HG03378 (cell line): Measurements from ENCODE around the gene UGT2B10.
"Not testable (repeated sequence)": the region's sequence is repeated elsewhere in the genome, so short reads cannot be mapped to it uniquely, and the experiment has no call there.

Experiments
- ATAC-seq: cut with Tn5 transposase; IDR thresholded peaks from one replicate; pipeline ENCODE4 v1.9.1; 2021; ENCODE audit warnings: mild to moderate bottlenecking, moderate library complexity; ENCODE audit not compliant: unreplicated experiment

Gene UGT2B10

DNA sequence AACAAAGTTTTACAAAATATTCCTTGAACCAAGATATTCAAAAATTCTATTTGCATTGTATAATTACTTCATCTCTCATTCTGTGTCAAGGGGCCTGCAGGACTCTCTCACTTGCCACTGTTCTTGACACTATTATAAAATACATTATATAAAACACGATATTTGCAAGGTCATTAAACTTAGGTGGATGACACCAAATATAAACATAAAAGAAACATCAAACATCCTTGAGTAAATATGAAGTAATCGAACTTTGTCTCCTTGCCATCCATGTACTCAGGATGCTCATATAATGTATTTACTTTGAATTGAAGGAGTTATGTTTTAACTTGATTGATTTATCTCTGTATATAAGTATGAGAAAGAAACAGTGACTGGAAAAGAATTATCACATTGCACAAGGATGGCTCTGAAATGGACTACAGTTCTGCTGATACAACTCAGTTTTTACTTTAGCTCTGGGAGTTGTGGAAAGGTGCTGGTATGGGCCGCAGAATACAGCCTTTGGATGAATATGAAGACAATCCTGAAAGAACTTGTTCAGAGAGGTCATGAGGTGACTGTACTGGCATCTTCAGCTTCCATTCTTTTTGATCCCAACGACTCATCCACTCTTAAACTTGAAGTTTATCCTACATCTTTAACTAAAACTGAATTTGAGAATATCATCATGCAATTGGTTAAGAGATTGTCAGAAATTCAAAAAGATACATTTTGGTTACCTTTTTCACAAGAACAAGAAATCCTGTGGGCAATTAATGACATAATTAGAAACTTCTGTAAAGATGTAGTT is at the start of gene UGT2B10:
UGT2B10 (plus strand) TSS at position 378 of the 793 bp plus-strand sequence; CDS start at position 404, 26 bp downstream.
- not testable (repeated sequence) for ATAC-seq

DNA sequence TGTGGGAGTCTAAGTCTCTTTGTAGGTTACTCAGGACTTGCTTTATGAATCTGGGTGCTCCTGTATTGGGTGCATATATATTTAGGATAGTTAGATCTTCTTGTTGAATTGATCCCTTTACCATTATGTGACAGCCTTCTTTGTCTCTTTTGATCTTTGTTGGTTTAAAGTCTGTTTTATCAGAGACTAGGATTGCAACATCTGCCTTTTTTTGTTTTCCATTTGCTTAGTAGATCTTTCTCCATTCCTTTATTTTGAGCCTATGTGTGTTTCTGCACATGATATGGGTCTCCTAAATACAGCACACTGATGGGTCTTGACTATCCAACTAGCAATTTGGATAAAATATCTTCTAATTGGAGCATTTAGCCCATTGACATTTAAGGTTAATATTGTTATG is 44.0 kb upstream of the UGT2B10 start:
- not testable (repeated sequence) for ATAC-seq

DNA sequence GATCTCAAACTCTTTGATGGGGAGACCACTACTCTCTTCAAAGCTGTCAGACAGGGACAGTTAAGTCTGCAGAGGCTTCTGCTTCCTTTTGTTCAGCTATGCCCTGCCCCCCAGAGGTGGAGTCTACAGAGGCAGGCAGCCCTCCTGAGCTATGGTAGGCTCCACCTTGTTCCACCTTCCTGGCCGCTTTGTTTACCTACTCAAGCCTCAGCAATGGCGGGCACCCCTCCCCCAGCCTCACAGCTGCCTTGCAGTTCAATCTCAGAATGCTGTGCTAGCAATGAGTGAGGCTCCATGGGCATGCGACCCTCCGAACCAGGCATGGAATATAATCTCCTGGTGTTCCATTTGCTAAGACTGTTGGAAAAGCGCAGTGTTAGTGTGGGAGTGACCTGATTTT is 42.1 kb upstream of the UGT2B10 start:
- ATAC-seq = no peak

DNA sequence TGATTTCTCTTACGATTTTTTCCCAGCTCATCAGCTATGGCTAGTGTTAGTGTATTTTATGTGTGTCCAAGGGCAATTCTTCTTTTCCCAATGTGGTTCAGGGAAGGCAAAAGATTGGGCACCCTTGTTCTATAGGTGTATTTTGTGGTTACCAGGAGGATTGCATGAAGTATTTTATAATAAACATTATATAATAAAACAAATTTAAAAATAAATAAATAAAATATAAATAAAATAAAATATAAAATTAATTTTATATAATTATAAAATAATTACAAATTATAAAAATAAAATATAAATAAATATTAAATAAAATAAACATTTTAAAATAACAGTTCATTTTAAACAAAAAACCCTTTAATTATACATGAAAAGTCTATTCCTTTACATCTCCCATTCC is 35.6 kb upstream of the UGT2B10 start:
- ATAC-seq = no peak

DNA sequence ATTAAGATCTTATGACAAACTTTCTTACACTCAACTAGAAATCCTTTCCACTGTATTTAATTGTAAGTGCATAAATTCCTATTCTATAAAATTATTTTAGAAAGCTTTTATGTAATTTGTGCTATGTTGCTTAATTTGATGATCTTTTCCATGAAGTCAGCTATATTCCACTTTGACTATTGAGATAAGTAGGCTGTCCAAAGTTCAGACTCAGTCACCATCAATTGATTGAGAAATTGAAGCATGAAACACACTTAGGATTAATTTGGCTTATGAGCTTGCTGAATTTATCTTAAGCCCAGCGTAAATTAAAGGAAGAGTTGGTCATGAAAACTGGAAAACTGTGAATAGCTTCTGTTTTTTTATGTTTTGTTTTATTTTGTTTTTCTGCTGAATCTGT is 18.7 kb upstream of the UGT2B10 start:
- no peak for ATAC-seq

DNA sequence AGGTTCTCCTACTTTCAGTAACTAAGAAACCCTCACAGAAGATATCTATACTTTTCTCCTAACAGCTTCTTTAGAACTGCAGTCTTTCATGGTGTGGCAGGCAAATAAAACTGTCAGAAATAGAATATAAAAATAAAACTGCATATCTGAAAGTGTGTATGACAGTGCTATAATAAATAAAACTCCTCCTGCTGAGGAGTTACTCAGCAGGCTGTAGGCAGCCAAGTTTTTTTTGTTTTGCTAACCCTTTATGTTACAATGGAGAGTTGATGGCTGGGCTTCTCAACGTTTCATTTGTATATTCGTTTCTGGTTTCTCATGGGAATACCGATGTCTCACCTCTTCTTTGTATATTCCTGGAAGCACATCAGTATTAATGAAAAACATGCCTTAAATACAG is 18.2 kb upstream of the UGT2B10 start:
- ATAC-seq = no peak

DNA sequence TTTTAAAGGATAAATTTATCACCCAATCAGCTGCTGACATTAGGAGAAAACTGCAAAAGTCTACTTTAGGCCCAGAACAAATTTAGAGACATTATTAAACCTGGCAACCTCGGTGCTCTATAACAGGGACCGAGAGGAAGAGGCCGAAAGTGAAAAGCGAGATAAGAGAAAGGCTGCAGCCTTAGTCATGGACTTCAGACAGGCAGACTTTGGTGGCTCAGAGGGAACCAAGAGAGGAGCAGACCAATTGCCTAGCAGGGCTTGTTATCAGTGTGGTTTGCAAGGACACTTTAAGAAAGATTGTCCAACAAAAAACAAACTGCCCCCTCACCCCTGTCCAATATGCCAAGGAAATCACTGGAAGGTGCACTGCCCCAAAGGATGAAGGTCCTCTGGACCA is 12.8 kb upstream of the UGT2B10 start:
- no peak for ATAC-seq

DNA sequence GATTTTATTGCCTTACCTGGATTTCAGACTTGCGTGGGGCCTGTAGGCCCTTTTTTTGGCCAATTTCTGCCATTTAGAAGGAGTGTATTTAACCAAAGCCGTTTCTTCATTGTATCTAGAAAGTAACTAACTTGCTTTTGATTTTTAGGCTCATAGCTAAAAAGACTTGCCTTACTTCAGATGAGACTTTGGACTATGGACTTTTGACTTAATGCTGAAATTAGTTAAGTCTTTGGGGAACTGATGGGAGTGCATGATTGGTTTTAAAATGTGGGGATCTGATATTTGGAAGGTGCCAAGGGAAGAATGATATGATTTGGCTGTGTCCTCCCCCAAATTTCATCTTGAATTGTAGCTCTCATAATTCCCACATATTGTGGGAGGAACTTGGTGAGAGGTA is 7.7 kb upstream of the UGT2B10 start:
- ATAC-seq = no peak

DNA sequence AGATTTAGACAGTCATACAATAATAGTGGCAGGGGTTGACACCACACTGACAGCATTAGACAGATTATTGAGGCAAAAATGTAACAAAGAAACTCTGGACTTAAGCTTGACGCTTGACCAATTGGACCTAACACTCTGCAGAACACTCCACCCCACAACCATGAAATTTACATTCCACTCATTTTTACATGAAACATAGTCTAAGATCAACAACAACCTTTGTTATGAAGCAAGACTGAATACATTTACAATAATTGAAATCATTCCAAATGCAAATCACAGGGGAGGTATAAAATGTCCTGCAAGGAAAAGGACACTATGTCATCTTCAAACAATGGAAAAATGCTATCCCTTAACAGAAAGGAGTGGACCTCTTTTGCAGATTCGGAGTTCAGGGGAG is 4.9 kb upstream of the UGT2B10 start:
- ATAC-seq = no peak

DNA sequence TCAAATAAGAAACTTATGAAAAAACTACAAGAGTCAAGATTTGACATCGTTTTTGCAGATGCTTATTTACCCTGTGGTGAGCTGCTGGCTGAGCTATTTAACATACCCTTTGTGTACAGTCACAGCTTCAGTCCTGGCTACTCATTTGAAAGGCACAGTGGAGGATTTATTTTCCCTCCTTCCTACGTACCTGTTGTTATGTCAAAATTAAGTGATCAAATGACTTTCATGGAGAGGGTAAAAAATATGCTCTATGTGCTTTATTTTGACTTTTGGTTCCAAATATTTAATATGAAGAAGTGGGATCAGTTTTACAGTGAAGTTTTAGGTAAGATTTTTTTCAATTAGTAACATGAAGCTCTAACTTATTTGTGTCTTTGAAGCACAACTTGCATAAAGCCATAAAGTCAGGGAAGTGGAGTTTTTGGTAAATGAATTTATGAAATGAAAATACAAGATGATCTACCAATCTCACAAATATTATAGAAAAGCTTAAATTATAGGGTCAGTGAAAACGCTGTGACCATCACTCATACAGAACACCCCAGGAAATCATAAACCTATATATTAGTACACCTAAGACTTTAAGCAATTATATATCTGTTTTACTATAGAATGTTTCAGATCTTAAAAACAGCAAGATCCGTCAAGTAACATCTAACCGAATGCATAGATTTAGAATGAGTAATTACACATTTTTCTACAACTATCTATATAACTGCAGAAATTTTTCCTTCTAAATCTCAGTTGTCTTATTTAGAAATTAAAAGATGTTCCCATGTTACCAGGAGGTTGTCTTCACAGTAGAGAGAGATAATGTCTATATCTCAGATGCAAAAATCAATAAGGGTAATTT is 844 bp downstream of the UGT2B10 start:
- ATAC-seq = not testable (repeated sequence)

DNA sequence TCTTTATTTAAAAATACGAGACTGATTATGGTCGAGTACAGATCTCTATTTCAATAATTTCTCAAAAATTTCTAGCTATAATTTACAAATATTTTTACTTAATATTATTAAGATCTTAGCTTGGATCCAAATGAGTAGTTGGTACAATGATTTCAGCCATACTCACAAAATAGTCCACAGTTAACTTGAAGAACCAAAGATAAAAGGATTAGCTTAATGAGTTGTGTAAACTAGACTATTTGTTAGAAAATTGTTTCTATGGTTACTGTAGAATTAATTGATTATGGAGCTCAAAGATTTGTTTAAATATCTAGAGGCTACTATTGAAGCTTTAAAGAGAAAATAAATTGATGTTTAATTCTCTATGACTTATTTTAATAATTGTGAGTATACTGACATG is 1.6 kb downstream of the UGT2B10 start:
- ATAC-seq = no peak

DNA sequence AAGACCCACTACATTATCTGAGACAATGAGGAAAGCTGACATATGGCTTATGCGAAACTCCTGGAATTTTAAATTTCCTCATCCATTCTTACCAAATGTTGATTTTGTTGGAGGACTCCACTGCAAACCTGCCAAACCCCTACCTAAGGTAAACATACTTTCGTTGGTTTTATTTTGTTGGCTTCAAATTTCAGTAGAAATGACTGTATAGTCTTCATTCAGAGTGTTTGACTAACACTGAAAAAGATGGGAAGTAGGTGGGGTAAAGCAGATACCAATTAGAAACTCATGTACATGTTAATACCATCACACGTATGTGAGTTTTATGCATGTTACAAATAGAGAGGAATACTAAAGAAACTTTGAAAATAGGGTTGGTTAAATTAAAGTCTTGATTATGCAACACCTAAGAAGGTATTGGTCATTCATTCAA is 2.3 kb downstream of the UGT2B10 start:
- ATAC-seq = not testable (repeated sequence)

DNA sequence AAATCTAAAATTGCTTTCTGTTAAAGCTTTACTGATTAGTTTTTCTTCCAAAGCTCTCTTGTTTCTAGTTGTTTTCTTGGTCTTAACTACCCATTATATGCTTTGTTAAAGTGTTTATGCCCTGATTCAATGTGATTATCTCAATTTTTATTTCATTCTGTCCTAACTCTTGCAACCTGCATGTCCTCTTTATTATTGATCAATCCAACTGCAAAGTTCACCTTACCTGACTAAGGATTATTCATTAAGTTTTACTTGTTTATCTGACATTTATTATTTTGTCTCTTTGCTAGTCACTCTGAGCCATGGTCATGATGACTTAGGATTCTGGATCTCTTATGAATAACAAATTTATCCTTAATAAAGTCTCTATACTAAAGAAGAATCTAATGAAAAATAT is 15.8 kb downstream of the UGT2B10 start:
- no peak for ATAC-seq

DNA sequence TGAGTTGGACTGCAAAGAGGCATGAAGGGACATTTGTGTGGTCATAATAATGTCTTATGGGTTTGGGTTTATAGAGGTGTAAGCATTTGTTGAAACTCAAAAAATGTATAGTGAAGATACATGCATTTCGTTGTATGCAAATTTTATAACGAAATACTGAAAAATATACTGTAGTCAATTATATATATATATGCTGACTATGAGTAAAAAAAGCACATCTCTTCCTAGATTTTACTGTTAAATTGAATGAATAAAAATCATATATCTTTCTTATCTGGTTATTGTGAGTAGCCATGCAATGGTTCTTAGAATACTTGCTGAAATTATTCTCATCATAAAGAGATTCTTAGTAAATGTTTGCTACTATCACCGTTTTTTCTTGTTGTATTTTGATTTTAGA is 34.5 kb downstream of the UGT2B10 start:
- ATAC-seq = no peak

DNA sequence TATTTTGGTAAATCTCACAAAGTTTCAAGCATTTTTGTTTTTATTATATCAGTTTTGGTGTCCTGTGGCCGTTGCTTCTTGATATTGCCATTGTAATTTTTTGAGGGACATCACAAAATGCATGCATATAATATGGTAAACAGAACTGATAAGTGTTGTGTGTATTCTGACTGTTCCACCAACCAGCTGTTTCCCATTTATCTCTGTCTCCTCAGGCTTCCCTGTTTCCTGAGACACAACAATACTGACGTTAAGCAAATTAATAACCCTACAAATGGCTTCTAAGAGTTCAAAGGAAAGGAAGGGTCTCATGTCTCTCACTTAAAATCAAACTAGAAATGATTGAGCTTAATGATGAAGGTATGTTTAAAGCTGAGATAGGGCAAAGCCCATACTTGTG is 40.0 kb downstream of the UGT2B10 start:
- ATAC-seq = no peak

DNA sequence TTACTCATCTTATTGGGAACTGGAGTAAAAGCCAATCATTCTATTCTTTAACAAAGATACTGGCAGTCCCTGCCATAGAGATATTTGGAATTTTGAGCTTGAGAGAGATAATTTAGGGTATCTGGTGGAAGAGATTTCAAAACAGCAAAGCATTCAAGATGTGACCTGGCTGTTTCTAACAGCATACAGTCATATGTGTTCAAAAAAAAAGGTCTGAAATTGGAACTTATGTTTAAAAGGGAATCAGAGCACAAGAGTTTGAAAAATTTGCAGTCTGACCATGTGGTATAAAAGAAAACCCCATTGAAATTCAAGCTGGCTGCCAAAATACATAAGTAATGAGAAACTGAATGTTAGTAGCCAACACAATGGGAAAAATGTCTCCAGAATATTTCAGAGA is 42.2 kb downstream of the UGT2B10 start:
- ATAC-seq = no peak

DNA sequence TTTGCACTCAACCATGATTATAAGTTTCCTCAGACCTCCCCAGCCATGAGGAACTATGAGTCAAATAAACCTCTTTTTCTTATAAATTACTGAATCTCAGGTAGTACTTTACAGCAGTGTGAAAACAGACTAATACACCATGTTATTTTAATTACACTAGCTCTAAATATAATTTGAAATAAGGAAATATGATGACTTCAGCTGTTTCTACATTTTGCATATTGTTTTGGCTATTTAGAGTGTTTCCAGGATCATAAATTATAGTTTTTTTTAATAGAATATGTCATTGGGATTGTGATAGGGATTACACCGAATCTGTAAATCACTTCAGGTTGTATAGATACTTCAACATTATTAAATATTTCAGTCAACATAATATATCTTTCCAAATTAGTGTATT is 43.9 kb downstream of the UGT2B10 start:
- no peak for ATAC-seq

DNA sequence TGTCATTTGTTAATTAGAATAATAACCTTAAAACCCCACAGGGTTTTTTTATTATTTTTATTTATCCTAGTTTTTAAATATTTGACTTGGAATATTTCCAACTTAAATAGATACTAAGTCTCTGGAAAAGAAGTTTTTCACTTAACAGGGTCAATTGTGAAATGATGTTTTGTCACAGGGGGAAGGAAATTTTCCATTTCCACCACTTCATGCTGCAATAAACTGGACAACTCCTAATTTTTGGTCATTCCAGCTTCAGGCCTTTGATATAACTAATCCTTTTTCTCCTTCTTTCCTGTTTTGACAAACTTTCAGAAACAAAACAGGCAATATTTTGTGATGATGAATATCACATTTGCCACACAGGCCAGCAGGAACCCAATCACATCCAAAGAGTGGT is 45.3 kb downstream of the UGT2B10 start:
- no peak for ATAC-seq

DNA sequence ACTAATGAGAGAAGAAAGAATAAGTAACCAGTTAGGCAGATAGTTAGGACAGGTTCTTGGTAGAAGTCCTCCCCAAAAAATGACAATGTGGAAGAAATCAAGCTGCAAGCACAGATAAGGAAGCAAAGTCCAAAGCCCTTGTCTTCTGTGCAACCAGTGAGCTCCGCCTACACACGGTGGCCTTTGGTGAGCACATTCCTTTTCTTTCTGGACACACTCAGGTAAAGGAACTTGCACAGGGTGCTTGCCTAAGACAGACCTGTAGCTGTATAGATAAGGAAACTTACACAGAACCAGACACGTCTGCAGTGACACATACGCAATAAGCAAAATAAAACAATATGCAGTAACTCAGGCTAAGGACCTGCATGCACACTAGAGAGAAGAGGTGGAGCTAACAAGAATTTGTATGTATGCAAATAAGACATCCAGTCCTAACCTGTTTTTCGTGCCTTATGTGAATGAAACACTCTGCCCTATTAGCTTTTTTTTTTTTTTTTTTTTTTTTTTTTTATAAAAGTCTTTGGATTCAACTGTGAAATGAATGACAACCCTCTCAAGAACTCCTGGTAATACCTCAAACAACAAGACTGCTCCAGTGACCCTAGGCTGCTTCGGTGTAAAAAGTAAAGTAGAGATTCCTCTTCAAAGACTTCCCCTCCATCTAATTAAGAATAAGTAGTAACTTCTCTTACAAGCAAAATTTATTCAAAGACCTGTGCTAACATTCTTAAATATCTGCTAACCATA is 48.8 kb downstream of the UGT2B10 start:
- no peak for ATAC-seq

DNA sequence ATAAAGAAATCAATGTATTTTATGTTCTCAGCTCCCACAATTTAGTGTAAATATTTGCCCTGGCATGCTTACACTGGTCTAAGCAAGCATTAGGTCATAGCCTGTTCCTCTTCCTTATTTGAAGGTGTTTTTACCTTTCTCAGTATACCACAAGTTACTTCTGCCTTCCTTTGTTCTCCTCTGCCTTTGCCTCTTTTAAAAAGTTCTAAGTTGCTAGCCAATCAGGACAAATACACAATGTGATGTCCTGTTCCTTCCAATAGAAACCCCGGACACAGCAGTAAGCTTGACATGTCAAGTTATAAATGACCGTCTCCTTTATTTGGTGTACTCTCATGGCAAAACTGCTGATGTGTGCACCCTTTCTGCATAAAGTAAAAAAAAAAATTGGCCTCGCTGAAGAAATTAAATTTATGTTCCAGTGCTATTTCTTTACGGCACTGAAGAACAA is 49.4 kb downstream of the UGT2B10 start:
- ATAC-seq = no peak

DNA sequence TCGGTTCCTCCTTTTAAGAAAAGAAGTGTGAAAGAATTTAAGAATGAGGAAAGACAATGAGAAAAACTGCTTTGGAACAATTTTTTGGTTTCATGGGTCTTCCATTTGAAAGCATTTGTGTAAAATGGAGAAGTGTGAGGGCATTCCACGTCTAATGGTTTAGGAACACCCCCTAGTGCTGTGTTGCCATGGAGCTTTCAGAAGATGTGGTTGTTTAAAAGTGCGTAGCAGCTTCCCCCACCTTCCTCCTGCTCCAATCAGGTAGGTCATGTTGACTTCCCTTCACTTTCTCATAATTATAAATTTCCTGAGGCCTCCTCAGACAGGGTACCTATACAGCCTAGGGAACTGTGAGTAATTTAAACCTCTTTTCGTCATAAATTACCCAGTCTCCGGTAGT is 50.0 kb downstream of the UGT2B10 start:
- no peak for ATAC-seq
